ENCODE measurements around the gene PTCD1.
"Not testable (repeated sequence)": the region's sequence is repeated elsewhere in the genome, so short reads cannot be mapped to it uniquely, and the experiment has no call there.

PTCD1 gene

GRCh38 chr7:99383791-99384370 lies 54.7 kb downstream of the PTCD1 start:
- Histone ChIP-seq H3K36me3 (replicated peaks) (peaks cover 50% of the 10 kb centered on the region), H3K27ac (no peak overlapping the region), H3K4me3 (ENCODE audit: low read depth, low read length) (no peak overlapping the region), H3K27me3 (replicated peaks) (no peaks in the 10 kb centered on the region)
- no peak for TF ChIP-seq CTCF (IDR thresholded peaks at IDR 0.05; ENCODE audit: low read depth, low read length, missing control alignments)
- in situ Hi-C loops (cut with HindIII; ENCODE audit: low pct_ligation_motif_present, low sequenced_read_pairs), result no loop called here
- no peak for DNase-seq

GRCh38 chr7:99383203-99383602 lies 55.4 kb downstream of the PTCD1 start:
- Histone ChIP-seq H3K27ac (no peak overlapping the region), H3K4me3 (ENCODE audit: low read depth, low read length) (no peak overlapping the region), H3K27me3 (replicated peaks) (no peaks in the 10 kb centered on the region), H3K36me3 (replicated peaks) (peaks cover 45% of the 10 kb centered on the region)
- no peak for DNase-seq
- no peak for TF ChIP-seq CTCF (IDR thresholded peaks at IDR 0.05; ENCODE audit: low read depth, low read length, missing control alignments)
- in situ Hi-C loops (cut with HindIII; ENCODE audit: low pct_ligation_motif_present, low sequenced_read_pairs), result no loop called here

GRCh38 chr7:99381664-99382075 lies 56.9 kb downstream of the PTCD1 start:
- no peak for TF ChIP-seq CTCF (IDR thresholded peaks at IDR 0.05; ENCODE audit: low read depth, low read length, missing control alignments)
- Histone ChIP-seq H3K4me3 (ENCODE audit: low read depth, low read length) (no peak overlapping the region), H3K27me3 (replicated peaks) (no peaks in the 10 kb centered on the region), H3K36me3 (replicated peaks) (peaks cover 37% of the 10 kb centered on the region), H3K27ac (no peak overlapping the region)
- no peak for DNase-seq
- in situ Hi-C loops (cut with HindIII; ENCODE audit: low pct_ligation_motif_present, low sequenced_read_pairs), result no loop called here

DNA sequence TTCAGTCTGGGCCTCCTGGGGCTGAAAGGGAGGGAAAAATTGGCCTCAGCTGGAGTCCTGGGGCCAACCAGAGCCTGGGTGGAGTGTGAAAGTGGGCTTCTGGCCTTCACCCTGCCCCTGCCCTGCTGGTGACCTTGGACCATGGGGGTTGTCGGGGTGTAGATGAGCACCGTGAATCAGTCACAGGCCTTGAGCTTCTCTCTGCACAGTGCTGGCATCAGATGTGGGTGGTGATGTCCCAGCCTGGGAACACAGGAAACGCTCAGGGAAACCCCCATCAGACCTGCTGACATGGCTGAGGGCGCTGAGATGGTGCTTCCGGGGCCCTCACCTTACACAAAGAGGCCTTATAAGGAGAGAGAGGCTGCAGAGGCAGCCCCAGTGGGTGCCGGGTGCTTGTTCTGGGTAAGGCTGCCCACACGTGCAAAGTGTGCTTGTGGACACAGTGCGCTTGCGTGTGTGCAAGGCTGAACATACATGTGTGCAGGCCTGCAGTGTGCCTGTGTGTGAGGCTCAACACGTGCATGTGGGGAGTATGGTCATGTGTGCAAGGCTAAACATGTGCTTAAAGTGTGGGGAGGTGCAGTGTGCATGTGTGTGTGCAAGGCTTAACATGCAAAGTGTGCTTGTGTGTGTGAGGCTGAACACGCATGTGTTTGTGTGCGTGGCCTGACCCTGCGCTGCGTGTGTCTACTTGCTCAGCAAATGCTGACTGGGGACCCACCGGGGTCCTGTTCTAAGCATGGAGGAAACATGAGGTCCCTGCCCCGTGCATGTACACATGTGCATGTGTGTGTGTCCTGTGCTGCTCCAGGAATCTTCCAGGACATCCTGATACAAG lies 57.6 kb downstream of the PTCD1 start:
- no peaks in the 10 kb centered on the region for H3K27me3 ChIP-seq (replicated peaks)
- peak overlapping the region; percentile 80 for H3K27ac ChIP-seq
- H3K36me3 ChIP-seq (replicated peaks), result peaks cover 34% of the 10 kb centered on the region
- no peak overlapping the region for H3K4me3 ChIP-seq (ENCODE audit: low read depth, low read length)
- no peak for DNase-seq
- TF ChIP-seq CTCF (IDR thresholded peaks at IDR 0.05; ENCODE audit: low read depth, low read length, missing control alignments), result no peak
- in situ Hi-C loops (cut with HindIII; ENCODE audit: low pct_ligation_motif_present, low sequenced_read_pairs), result no loop called here

- DNase-seq, result peak; percentile 52
- Histone ChIP-seq H3K27ac (peak overlapping the region; percentile 80), H3K36me3 (replicated peaks) (peaks cover 27% of the 10 kb centered on the region), H3K4me3 (ENCODE audit: low read depth, low read length) (no peak overlapping the region), H3K27me3 (replicated peaks) (no peaks in the 10 kb centered on the region)
- no peak for TF ChIP-seq CTCF (IDR thresholded peaks at IDR 0.05; ENCODE audit: low read depth, low read length, missing control alignments)
- in situ Hi-C loops (cut with HindIII; ENCODE audit: low pct_ligation_motif_present, low sequenced_read_pairs), result no loop called here
Observed at GRCh38 chr7:99380032-99380822, 58.4 kb downstream of the PTCD1 start.

DNA sequence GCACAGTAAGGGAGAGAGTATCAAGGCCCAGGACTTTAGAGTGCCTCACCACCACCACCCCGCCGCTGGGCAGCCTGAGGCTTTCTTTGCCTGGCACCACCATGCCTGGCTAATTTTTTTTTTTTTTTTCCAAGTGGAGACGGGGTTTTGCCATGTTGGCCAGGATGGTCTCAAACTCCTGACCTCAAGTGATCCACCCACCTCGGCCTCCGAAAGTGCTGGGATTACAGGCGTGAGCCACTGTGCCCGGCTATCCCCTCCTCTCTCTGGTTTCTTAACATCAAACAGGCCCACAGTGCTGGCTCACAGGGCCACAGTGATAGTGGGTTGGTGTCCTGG lies 58.9 kb downstream of the PTCD1 start:
- H3K4me3 ChIP-seq (ENCODE audit: low read depth, low read length); in situ Hi-C loops (cut with HindIII; ENCODE audit: low pct_ligation_motif_present, low sequenced_read_pairs); DNase-seq; H3K27me3 ChIP-seq (replicated peaks): not testable (repeated sequence)
- Histone ChIP-seq H3K36me3 (replicated peaks) (peaks cover 27% of the 10 kb centered on the region), H3K27ac (peak overlapping the region; percentile 80)
